GM18508 (cell line): ENCODE measurements around the gene MRPS34.
"Not testable (repeated sequence)": the region's sequence is repeated elsewhere in the genome, so short reads cannot be mapped to it uniquely, and the experiment has no call there.

Experiments
- ATAC-seq: cut with Tn5 transposase; IDR thresholded peaks from one replicate; pipeline ENCODE4 v1.9.1; 2021; ENCODE audit warnings: moderate number of reproducible peaks; ENCODE audit not compliant: insufficient read depth, unreplicated experiment

Gene MRPS34

DNA sequence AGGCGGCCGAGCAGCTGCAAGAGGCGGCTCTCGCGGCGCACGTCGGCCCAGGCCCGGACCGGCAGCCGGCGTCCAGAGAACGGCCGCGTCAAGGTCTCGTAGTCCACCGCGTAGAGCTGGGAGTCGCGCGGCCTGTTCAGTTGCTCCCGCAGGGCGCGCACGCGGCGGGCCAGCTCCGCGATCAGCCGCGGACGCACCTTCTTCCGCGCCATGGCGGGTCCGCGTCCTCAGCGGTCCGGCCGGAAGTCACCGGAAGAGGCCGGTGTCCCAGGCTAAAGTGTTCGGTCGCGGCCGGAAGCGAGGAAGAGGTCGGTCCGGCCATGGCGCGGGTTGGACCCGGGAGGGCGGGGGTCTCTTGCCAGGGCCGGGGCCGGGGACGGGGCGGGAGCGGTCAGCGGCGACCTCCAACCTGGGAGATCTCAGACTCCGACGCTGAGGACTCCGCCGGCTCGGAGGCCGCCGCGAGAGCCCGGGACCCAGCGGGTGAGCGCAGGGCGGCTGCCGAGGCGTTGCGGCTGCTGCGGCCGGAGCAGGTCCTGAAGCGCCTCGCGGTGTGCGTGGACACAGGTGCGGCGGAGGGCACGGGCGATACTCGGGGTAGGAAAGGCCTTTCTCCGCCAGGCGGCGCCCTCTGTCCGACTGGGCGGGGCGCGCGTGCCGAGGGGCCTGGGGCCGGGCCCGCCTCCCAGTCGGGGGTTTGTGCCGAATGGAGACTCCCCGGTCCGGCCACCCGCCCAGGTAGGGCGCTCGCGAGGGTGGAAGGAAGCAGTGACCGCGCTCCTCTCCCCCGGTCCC, at the start of gene MRPS34:
TSS of gene MRPS34 (minus strand) at position 227 of the 795 bp plus-strand sequence. CDS start at position 212, 15 bp downstream.
- no peak for ATAC-seq

DNA sequence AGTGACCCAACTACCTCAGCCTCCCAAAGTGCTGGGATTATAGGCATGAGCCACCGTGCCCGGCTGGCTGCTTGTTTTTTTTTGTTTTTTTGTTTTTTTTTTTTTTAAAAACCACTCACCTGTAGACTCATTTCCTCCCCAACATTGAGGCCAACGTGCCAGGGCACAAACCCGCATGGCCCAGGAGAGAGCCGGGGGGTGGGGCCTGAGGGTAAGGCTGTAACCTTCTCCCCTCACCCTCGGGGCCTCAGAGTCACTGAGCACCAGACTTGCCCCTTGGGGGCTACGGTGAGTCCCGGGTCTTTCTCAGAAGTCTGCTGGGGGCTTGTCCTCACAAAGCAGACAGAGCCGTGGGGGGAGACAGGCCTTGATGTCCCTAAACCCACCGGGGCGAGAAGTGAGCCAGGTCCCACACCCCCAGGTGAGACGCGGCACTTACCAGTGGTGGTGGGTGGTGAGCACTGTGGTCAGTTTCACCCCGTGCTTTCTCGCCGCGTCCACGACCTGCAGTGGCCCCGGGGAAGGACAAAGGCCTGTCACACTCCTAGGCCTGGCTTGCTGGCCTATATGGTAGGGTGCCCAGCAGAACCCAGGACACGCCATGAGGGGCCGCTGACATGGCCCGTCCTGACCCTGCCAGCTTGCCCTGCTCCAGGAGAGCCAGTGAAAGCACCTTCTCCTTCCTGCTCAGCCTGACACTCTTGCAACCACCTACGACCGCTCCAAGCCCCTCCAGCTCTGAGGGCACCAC, 49.1 kb upstream of the MRPS34 start:
- ATAC-seq = no peak

DNA sequence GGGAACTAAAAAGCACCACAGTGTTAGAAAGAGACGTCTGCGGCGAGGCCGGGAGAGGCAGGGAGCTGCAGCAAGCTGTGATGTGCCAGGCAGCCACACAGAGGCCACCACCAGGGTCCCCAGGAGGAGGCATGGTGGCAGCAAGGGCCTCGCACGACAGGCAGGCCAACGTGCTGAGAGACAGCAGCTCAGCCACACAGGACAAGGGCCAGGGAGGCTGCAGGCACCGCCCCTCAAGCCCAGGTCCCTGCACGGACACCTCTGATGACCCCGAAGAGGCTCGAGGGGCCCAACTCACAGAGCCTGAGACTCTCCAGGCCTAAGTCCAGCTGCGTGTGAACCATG, 48.0 kb upstream of the MRPS34 start:
- ATAC-seq = no peak

DNA sequence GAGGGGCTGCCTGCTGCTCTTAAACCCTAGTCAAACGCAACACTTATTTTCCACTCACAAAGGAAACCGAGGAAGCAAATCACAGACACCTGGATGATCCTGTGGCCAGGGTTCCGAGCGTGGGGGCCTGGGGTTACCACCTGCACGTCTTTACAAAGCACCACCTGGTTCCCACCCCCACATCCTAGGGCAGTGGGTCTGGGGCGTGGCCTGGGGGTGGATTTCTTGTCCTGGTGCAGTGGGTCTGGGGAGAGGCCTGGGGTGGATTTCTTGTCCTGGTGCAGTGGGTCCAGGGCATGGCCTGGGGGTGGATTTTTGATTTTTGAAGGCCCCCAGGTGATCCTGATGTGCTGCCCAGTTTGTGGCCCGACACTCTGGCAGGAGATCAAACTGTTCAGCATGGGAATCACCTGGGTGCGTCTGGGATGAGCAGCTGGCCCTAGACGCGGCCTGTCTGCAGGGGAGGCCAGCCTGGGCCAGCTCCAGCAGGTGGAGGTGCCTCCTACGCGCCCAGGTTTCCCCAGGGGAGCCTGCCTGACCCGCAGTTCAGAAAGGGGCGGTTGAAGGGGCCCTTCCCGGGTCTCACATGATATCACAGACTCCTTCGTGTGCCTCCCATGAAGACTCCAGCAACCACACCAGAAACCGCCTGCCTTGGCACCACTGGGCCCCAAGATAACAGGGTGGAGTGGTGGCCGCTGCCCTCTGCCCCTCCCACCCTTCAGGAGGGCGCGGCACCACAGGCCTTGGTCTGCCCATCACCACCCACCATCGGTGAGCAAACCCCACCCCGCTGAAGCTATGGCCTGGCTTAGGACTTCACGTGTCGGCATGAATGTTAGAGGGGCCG, 47.4 kb upstream of the MRPS34 start:
- ATAC-seq = no peak

DNA sequence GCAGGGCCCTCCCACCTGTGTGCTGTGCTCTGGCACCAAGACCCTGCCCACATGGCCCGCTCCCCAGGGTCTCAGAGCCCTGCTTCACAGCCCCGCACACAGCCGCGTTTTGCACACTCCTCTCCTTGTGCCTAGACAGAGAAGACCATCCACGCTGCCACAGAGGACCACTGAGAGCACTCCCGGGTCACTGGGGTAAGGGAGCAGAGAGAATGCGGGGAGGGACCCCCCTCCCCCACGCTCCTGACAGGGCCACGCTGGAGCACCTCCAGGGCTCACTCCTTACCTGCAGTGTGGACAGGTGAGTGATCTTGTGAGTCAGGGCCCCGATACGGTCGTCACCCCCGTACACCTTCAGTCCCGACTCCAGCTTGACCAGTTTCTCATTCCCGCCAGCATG, 46.7 kb upstream of the MRPS34 start:
- no peak for ATAC-seq

DNA sequence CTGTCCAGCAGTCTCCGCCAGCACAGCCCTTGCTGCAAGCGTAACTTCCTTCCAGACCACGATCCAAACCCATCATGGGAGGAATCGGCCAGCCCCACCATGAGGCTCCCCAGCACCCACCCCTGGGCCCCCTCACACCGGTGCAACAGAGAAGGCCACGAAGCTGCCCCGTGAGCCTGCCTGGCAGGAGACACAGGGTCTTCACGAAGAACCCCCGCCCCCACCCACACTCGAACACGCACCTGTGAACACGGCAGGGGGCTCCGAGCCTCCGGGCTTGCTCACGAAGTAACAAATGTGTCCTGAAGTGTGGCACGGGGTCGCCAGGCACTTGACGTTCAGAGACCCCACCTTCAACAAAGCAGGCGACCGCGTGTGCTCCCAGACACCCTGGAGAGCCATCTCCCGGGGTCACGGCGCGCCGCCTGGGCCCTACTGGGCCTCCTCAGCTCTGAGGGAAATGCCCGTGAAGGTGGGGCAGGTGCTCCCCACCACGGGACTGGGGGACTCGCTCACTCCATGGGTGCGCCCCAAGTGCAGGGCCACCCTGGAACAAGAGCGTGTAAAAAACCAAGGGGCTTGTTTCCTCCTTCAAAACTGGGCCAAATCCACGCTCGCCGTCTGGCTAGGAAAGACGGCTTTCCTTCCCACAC, 46.1 kb upstream of the MRPS34 start:
- ATAC-seq = no peak

DNA sequence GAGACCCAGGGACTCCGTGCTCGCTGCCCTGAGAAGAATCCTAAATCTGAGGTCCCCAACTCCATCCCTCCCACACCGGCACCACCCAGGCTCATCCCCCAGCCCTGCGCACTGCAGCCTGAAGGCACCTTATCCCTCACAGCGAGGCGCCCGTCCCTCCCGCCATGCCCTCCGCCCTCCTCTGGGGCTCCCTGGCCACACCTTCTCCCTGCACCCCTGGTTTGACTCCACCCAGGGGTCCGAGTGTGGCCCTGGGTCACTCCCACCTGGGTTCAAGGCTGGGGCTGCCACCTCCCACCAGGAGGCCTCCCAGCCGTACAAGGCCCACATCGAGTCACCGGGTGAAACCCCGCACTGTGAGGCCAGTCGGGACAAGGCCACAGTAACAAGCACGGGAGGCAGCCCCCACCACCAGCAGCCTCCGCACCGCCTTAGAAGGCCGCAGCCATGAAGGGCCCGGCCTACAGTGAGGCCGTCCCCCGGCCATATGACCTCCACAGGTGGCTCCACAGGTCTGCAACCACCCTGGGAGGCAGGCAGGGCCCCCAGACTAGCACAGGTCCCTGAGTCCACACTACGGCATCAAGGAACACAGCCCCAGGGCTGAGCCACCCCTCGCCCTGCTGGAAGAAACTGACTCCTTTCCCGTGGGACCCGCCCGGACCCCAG, 45.4 kb upstream of the MRPS34 start:
- ATAC-seq = no peak

DNA sequence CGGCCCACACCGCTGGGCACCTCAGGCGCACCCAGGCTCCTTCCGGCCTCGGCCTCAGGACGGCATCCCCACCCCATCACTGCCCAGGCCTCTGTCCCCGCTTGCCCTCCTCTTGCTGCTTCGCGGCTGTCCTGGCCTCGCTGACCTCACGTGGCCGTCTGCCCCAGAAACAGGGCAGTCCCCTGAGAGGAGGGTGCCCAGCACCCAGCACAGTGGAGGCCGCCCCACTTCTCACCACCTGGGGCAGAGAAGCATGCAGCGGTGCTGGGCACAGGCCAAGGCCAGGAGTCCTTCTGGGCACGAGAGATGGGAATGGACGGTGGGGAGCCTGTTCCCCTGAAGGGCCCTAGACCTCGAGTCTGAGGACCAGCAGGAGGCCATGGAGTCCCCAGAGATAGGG, 44.8 kb upstream of the MRPS34 start:
- no peak for ATAC-seq

DNA sequence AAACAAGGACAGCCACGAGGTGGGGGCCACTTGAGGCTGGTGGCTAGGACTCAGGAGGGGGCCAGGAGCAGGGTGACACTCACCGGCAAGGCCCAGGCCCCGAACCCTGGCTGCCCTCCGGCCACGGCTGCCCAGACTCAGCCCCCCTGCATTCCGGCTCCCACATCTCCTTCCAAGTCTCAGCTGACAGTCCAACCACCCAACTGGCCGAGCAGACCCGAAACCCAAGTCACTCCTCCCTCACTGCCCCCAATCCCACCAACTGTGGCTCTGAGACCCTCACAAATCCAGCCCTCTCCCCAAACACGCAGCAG, 44.3 kb upstream of the MRPS34 start:
- ATAC-seq = no peak

DNA sequence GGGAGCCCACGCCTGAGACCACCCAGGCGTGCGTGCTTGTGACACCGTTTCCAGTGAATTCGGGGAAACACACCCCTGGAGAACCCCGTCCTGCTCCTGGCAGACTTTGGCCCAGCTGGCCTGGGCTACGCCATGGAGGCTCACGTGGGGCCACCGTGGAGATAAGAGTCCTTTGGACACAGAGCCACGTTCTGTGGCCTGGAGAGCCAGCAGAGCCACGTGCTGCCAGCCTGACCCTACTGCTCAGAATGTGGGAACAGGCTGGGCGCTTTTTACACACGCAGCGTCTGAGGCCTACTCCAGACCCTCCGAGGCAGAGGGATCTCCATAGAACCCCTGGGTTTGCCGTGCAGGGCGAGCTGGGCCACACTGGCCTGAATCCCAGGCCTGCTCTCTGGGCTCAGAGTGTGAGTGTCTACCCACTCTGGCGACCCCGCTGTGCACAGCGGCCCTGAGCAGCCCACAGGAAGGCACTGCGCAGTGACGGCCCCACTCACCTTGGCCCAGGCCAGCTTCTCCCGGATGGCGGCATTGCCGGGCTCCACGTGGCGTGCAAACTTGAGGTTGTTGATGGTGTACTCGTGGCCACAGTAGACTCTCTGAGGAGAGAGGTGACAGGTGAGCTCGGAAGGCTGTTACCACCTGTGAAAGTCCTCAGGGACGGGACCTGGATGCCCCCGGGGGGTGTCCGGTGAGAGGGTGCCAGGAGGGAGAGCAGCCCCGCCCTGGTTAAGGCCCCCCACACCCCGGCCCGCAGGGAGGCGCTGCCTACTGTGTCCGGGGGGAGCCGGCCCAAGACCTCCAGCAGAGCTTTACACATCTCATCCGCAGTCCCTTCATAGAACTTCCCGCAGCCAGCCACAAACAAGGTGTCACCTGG, 43.7 kb upstream of the MRPS34 start:
- no peak for ATAC-seq

DNA sequence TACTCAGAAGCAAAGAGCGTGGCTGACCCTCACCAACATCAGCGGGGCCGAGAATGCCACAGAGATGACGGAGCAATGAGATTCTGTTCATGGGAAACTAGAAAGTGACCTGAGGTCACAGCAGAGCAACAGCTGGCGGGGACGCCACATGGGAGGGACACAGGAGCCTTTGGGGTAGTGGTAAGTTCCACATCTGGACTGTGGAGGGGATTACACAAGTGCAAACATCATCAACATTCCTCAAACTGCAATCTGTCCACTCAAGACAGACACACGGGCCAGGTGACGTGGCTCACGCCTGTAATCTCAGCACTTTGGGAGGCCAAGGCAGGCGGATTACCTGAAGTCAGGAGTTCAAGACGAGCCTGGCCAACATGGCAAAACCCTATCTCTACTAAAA, 42.5 kb upstream of the MRPS34 start:
- ATAC-seq = no peak

DNA sequence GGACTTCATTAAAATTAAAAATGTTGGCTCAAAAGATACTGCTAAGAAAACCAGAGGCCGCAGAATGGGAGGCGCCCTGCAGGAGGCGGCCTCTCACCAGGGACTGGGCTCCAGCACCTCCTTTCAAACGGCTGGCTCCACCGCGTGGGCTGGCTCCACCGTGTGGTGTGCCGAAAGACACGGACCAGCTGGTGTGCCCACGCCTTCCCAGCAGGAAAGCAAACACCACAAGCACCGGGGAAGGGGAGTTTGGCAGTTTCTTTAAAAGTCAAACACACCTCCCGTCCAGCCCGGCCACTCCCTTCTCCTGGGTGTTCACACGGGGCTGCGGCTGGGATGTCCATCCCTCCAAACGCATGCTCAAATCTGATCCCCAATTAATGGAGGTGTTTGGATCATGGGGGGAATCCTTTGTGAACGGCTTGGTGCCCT, 39.8 kb upstream of the MRPS34 start:
- ATAC-seq = no peak

DNA sequence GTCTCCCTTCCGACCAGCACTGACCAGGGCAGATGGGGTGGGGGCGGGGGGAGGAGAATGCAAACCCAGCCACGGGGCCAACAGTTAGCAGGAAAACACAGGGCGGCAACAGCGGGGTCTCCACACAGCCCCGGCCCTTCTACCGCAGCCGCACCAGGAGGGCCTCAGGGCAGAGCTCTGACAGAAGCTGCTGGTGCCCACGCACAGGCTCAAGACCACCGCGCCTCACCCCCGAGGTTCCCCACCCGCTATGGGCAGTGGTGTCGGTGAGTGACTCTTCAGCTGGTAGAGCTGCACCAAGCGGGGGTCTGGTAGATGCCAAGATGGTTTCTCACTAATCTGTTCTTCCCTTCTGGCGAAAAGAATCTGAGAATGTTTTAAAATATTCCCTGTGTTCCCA, 37.6 kb upstream of the MRPS34 start:
- ATAC-seq = no peak

DNA sequence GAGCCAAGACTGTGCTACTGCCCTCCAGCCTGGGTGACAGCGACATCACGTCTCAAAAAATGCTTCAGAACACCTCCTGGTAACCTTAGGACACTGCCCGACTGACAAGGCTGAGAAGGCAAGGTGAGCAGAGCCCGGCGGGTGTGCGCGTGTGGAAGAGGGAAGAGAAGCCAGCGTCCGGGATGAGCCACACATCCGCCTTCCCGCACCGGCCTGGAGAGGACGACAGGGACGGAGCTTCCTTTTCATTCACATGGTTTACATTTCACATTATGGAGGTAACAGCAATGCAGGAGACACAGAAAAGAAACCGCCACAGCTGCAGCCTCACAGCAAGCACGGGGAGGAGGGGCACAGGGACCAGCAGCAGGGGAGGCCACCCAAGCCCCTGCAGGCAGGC, 37.2 kb upstream of the MRPS34 start:
- ATAC-seq = no peak

DNA sequence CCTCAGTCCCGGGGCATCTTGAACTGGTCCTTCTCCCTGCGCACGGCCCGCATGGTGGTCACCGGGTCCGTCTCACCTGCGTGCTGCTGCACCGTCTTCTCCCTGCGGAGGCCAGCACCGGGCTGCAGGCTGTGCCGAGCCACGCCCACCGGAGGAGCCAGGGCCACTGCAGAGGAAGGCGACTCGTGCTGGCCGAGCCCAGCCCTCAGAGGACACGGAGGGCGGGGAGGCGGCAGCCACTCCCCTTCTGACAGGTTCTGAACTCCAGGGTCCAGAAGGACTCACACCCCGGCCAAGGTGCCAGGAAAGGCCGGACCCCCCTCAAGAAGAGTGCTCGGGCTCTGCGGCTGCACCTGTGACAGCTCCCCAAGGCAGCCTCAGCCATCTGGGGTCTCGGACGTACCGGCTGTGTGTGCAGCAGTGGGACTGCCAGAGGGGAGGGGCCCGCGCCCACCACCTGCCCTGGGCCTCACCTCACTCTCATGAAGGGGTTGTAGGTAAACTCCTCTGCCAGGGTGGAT, 36.4 kb upstream of the MRPS34 start:
- no peak for ATAC-seq

DNA sequence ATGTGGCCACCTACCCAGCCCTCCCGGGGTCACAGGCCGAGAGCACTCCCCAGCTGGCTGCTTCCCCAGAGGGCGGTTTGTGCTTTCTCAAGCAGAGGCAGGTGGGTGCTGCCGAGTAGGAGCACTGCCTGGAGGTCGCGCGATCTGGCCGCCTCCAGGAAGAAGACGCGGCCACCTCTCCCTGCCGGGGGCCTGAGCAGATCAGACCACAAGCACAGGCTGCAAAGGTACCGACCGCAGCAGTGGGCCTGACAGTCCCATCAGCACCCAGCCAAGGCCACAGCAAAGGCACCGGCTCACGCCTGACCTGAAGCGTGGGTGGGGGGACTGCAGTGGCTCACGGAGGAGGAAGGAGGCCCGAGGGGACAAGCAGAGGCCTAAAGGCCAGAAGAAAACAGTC, 35.8 kb upstream of the MRPS34 start:
- no peak for ATAC-seq

DNA sequence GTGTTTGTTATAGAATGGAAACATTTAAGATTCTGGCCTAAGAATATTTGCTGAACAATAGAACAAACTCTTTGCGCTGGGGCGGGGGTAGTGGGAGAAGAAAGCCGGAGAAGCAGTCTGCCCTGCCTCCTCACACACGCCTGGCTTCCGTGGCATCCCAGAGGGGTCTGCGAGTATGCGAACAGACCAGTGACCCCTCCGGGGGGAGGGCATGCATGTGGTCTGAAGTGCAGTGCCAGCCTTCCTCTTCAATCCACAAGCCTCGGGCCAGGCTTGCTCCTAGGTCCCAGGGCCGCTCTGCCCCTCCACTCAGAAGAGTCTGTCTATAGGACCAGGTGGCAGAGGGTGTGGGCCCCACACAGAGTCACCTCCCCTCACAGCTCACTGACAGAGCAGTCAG, 34.7 kb upstream of the MRPS34 start:
- ATAC-seq = no peak

DNA sequence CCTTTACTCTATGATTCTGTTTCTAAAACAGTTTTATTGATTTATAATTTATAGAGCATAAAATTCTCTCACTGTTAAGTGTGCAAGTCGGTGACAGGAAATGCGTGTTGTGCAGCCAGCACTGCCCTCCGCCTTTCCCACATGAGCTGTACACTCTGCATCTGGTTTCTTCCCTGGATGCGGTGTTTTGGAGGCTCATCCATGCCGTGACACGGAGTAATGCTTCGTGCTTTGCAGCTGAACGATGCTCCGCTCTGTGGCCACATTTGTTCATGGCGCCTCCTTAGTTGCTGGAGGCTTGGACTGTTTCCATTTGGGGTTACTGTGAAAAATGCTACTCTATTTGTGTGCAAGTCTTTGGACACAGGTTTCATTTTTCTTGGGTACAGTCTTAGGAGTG, 27.8 kb upstream of the MRPS34 start:
- no peak for ATAC-seq

DNA sequence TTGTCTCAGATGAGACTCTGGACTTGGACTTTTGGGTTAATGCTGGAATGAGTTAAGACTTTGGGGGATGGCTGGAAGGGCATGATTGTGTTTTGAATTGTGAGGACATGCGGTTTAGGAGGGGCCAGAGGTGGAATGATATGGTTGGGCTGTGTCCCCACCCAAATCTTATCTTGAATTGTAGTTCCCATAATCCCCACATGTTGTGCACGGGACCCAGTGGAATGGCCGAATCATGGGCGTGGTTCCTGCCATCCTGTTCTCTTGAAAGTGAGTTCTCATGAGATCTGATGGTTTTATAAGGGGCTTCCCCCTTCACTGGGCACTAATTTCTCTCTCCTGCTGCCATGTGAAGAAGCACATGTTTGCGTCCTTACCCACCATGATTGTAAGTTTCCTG, 26.3 kb upstream of the MRPS34 start:
- not testable (repeated sequence) for ATAC-seq
